GM19455 (cell line): ENCODE measurements around the gene FCRLA.
"Not testable (repeated sequence)": the region's sequence is repeated elsewhere in the genome, so short reads cannot be mapped to it uniquely, and the experiment has no call there.

Experiments
- ATAC-seq: cut with Tn5 transposase; IDR thresholded peaks from one replicate; pipeline ENCODE4 v1.9.1; 2021; ENCODE audit not compliant: unreplicated experiment

Gene FCRLA

GRCh38 chr1:161705537-161705936 lies 1.5 kb upstream of the FCRLA start:
- no peak for ATAC-seq

- no peak for ATAC-seq
Measured at GRCh38 chr1:161706113-161706481, 932 bp upstream of the FCRLA start.

GRCh38 chr1:161707503-161707902 lies 474 bp downstream of the FCRLA start:
- ATAC-seq: no peak

GRCh38 chr1:161709373-161709772 lies 2.3 kb downstream of the FCRLA start:
- no peak for ATAC-seq

GRCh38 chr1:161710560-161710959 lies 3.5 kb downstream of the FCRLA start:
- ATAC-seq: no peak

GRCh38 chr1:161718559-161719324 lies 11.7 kb downstream of the FCRLA start:
- ATAC-seq: peak; percentile 53

- peak; percentile 49 for ATAC-seq
Measured at GRCh38 chr1:161719325-161719611, 12.2 kb downstream of the FCRLA start.

GRCh38 chr1:161720422-161720821 lies 13.4 kb downstream of the FCRLA start:
- no peak for ATAC-seq

- no peak for ATAC-seq
Measured at GRCh38 chr1:161720956-161721737, 14.1 kb downstream of the FCRLA start, which contains the start of gene FCRLB. TSS of gene FCRLB (plus strand) at chr1:161721544. CDS start at chr1:161722673, 1,129 bp downstream.

- ATAC-seq: no peak
Measured at GRCh38 chr1:161721738-161722343, 14.8 kb downstream of the FCRLA start.

GRCh38 chr1:161722406-161722805 lies 15.4 kb downstream of the FCRLA start:
- ATAC-seq: no peak

GRCh38 chr1:161723459-161724141 lies 16.6 kb downstream of the FCRLA start:
- ATAC-seq: no peak

- not testable (repeated sequence) for ATAC-seq
Measured at GRCh38 chr1:161725258-161725907, 18.4 kb downstream of the FCRLA start.

GRCh38 chr1:161725908-161726472 lies 19.0 kb downstream of the FCRLA start:
- ATAC-seq: peak; percentile 14

- peak; percentile 66 for ATAC-seq
Measured at GRCh38 chr1:161726473-161727255, 19.6 kb downstream of the FCRLA start.

- peak; percentile 25 for ATAC-seq
Measured at GRCh38 chr1:161727256-161727924, 20.4 kb downstream of the FCRLA start.

GRCh38 chr1:161728376-161729226 lies 21.6 kb downstream of the FCRLA start:
- ATAC-seq: no peak

GRCh38 chr1:161730050-161730564 lies 23.1 kb downstream of the FCRLA start:
- no peak for ATAC-seq
